WERI-Rb-1 (cell line): ENCODE results near the gene GIGYF2.

Source experiments
- DNase-seq: peaks from one replicate; pipeline ENCODE4 v3.0.0-alpha.2; 2020
- H3K27ac ChIP-seq: fragments of 250-450 bp; sonication (Bioruptor Pico); 2 replicates; pipeline ENCODE4 v1.5.1; 2020; ENCODE audit warnings: mild to moderate bottlenecking, moderate library complexity
- H3K27me3 ChIP-seq: fragments of 250-450 bp; sonication (Bioruptor Pico); 2 replicates; pipeline ENCODE4 v1.5.1; 2021; ENCODE audit warnings: mild to moderate bottlenecking, low read depth, moderate library complexity; ENCODE audit not compliant: insufficient read depth, severe bottlenecking
- H3K36me3 ChIP-seq: fragments of 250-450 bp; sonication (Bioruptor Pico); 2 replicates; pipeline ENCODE4 v1.5.1; 2020; ENCODE audit warnings: mild to moderate bottlenecking, moderate library complexity
- H3K4me3 ChIP-seq: 2 replicates; pipeline ENCODE4 v1.5.1; 2011; ENCODE audit warnings: low read depth, mild to moderate bottlenecking, control low read depth, low read length
- H3K9me3 ChIP-seq: fragments of 250-450 bp; sonication (Bioruptor Pico); 2 replicates; pipeline ENCODE4 v1.5.1; 2021; ENCODE audit warnings: mild to moderate bottlenecking, moderate library complexity; ENCODE audit not compliant: severe bottlenecking
- CTCF ChIP-seq: IDR thresholded peaks from 2 replicates; pipeline ENCODE4 v1.5.1; 2011; ENCODE audit warnings: low read depth, mild to moderate bottlenecking, control low read depth, inconsistent platforms, low read length

Gene GIGYF2

GRCh38 chr2:232697059-232697806 is at the start of gene GIGYF2:
TSS of gene GIGYF2 (plus strand) at chr2:232697331. CDS start at chr2:232735198, 37,867 bp downstream.
- Histone ChIP-seq H3K27me3 (no peaks in the 10 kb centered on the region), H3K27ac (peak within 1 kb of the TSS; percentile 93), H3K9me3 (no peaks in the 10 kb centered on the region), H3K36me3 (peaks cover 10% of the 10 kb centered on the region), H3K4me3 (peak within 1 kb of the TSS; percentile 95)
- DNase-seq = peak; percentile 98
- no peak for TF ChIP-seq CTCF

- no peak for DNase-seq
- no peak for TF ChIP-seq CTCF
- H3K36me3 ChIP-seq = no peaks in the 10 kb centered on the region
- no peak overlapping the region for H3K4me3 ChIP-seq
- H3K27ac ChIP-seq = no peak overlapping the region
- no peaks in the 10 kb centered on the region for H3K9me3 ChIP-seq
- no peaks in the 10 kb centered on the region for H3K27me3 ChIP-seq
These were observed 48.1 kb upstream of the GIGYF2 start for GRCh38 chr2:232649033-232649432.

- no peaks in the 10 kb centered on the region for H3K36me3 ChIP-seq
- no peak overlapping the region for H3K27ac ChIP-seq
- TF ChIP-seq CTCF = no peak
- peak; percentile 37 for DNase-seq
- H3K27me3 ChIP-seq = no peaks in the 10 kb centered on the region
- H3K4me3 ChIP-seq = no peak overlapping the region
- no peaks in the 10 kb centered on the region for H3K9me3 ChIP-seq
These were observed 44.7 kb upstream of the GIGYF2 start for GRCh38 chr2:232652505-232652851.

- Histone ChIP-seq H3K27me3 (no peaks in the 10 kb centered on the region), H3K27ac (no peak overlapping the region), H3K36me3 (no peaks in the 10 kb centered on the region), H3K9me3 (no peaks in the 10 kb centered on the region), H3K4me3 (no peak overlapping the region)
- DNase-seq = no peak
- TF ChIP-seq CTCF = no peak
These were observed 43.7 kb upstream of the GIGYF2 start for GRCh38 chr2:232653441-232653840.

GRCh38 chr2:232655392-232655791 is 41.7 kb upstream of the GIGYF2 start:
- H3K9me3 ChIP-seq = no peaks in the 10 kb centered on the region
- no peak for DNase-seq

More at GRCh38 chr2:232655392-232655791, 41.7 kb upstream of the GIGYF2 start:
- Histone ChIP-seq H3K27ac (no peak overlapping the region), H3K27me3 (no peaks in the 10 kb centered on the region), H3K4me3 (no peak overlapping the region), H3K36me3 (no peaks in the 10 kb centered on the region)
- TF ChIP-seq CTCF = no peak
